ENCODE measurements around the gene TTC39C.

TTC39C gene

DNA sequence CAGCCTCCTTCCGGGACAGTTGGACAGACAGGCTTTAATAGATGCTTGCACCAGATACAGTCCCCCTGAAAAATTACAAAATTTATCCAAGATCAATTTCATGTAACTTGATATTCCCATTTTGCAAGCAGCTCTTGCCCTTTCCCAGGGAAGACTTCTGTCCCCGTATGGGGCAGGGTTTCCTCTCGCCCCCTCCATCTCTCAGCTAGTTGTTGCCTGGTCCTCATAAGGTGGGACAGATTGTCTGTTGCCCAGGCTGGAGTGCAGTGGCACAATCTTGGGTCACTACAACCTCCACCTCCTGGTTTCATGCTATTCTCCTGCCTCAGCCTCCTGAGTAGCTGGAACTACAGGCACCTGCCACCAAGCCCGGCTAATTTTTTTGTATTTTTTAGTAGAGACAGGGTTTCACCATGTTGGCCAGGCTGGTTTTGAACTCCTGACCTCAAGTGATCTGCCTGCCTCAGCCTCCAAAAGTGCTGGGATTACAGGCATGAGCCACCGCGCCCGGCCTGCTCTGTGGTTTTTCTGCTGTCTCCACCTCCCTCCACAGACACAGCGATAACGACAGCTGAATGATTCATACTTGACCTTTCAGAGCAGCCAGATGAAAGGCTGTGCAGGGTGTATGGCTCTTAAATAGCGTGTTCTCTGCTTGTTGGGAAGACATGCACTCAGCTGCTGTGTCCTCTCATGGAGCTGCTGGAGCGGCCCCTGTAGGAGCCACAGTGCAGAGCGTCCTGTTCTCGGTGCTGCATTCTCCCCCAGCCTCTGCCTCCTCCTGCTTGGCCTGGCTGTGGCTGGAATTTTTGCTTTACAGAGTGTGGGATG is 61.4 kb downstream of the TTC39C start:
- CTCF ChIA-PET: interaction anchor here (0.5 to 1.1 kb wide), 3 partner anchors 12 to 47 kb away, joined by 3 read pairs; no protein-coding TSS in a partner anchor
- POLR2A ChIA-PET (ENCODE audit: low non-redundant PET): no interaction called here
- DNase-seq (ENCODE audit: low spot score): peak; percentile 84
- TF ChIP-seq CTCF (conservative IDR thresholded peaks at IDR 0.05; ENCODE audit: low read depth): peak; percentile 47; the same call in 1 of the 2 replicates
- peak overlapping the region; percentile 76 for H3K27ac ChIP-seq

- POLR2A ChIA-PET (ENCODE audit: low non-redundant PET): no interaction called here
- no peak for TF ChIP-seq CTCF (conservative IDR thresholded peaks at IDR 0.05; ENCODE audit: low read depth)
- CTCF ChIA-PET: interaction anchor here (1.1 kb wide), 1 partner anchor 48 kb away, joined by 3 read pairs; no protein-coding TSS in a partner anchor
- DNase-seq (ENCODE audit: low spot score): no peak
- no peak overlapping the region for H3K27ac ChIP-seq
Observed at GRCh38 chr18:24076950-24077349, 62.4 kb downstream of the TTC39C start.

- ChIA-PET POLR2A (ENCODE audit: low non-redundant PET) (no interaction called here), CTCF (no interaction called here)
- no peak for DNase-seq (ENCODE audit: low spot score)
- H3K27ac ChIP-seq: no peak overlapping the region
- no peak for TF ChIP-seq CTCF (conservative IDR thresholded peaks at IDR 0.05; ENCODE audit: low read depth)
Observed at GRCh38 chr18:24078391-24078790, 63.8 kb downstream of the TTC39C start.

DNA sequence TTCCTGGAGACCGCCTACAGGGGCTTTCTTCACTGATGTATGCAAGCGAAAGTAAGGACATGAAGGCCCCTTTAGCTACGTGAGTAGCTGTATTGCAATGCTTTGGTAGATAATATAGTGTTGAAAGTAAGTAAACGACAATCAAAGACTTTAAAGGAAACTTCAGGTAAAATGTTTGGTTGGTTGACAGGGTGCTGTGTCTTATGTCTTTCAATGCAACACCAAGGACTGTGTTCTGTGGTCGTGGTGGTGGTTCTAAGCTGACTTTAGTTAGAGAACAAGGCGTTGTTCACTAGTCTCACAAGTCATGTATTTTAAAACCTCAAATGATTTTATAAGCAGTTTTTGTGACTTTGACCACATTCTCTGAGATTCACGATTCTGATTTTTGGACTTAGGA is 66.3 kb downstream of the TTC39C start:
- TF ChIP-seq CTCF (conservative IDR thresholded peaks at IDR 0.05; ENCODE audit: low read depth): no peak
- DNase-seq (ENCODE audit: low spot score): no peak
- no peak overlapping the region for H3K27ac ChIP-seq
- POLR2A ChIA-PET (ENCODE audit: low non-redundant PET): no interaction called here
- CTCF ChIA-PET: interaction anchor here (0.7 to 1.0 kb wide), 2 partner anchors 58 to 134 kb away, joined by 3 read pairs; no protein-coding TSS in a partner anchor

DNA sequence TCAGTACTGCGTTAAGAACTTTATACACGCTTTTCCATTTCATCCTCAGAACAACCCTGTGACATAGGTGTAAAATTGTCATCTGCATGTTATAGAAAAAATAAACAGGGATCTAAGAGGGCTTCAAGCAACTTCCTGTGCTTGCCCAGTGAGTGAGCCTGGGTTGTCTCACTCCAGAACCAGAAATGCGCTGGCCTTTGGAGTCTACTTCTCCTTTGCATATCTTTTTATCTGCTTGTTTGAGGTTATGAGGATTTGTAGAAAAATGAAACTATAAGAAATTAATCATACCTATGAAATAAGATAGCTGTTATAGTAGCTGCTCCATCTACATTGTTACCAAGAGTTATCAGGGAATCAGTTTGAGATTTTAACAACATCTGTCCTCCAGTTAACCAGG is 69.0 kb downstream of the TTC39C start:
- TF ChIP-seq CTCF (conservative IDR thresholded peaks at IDR 0.05; ENCODE audit: low read depth): no peak
- ChIA-PET POLR2A (ENCODE audit: low non-redundant PET) (no interaction called here), CTCF (interaction anchor here (0.7 kb wide), 1 partner anchor 36 kb away, joined by 3 read pairs; no protein-coding TSS in a partner anchor)
- DNase-seq (ENCODE audit: low spot score): no peak
- no peak overlapping the region for H3K27ac ChIP-seq

- no peak for DNase-seq (ENCODE audit: low spot score)
Observed at GRCh38 chr18:24086082-24086481, 71.5 kb downstream of the TTC39C start.

More at GRCh38 chr18:24086082-24086481, 71.5 kb downstream of the TTC39C start:
- POLR2A ChIA-PET (ENCODE audit: low non-redundant PET): no interaction called here
- no peak for TF ChIP-seq CTCF (conservative IDR thresholded peaks at IDR 0.05; ENCODE audit: low read depth)
- CTCF ChIA-PET: no interaction called here
- H3K27ac ChIP-seq: no peak overlapping the region

Measured in RWPE1 (cell line).